GM12878 (cell line): Measurements from ENCODE around the gene METTL16. TPM values are rescaled to one million over a fixed set of nuclear protein-coding genes. Genes with fewer than 3 reads are reported as not detected.

Source experiments
- ATAC-seq: fragments of 200-7000 bp; cut with Tn5 transposase; 3 replicates; pipeline ENCODE4 v1.9.1; 2020; ENCODE audit warnings: mild to moderate bottlenecking, moderate library complexity
- Bru-seq: library from RNA; stranded (reverse); fragments of 400-500 nt; gene quantifications from one replicate; lab custom pipeline; 2021; lab: Mats Ljungman, UMichigan
- BruChase-seq, 2 experiments: library from RNA; stranded (reverse); fragments of 400-500 nt; gene quantifications; one replicate each; lab custom pipeline; 2021; lab: Mats Ljungman, UMichigan
- BruUV-seq: library from RNA; stranded (reverse); fragments of 400-500 nt; replicated peaks from 2 replicates; lab custom pipeline; 2021; lab: Mats Ljungman, UMichigan
- CTCF ChIA-PET: fragments of 300-600 bp; sonication (Branson Sonifier 250); formaldehyde crosslinking; extraction: SDS; loops from one replicate; lab custom pipeline; 2021; ENCODE audit warnings: inconsistent platforms; lab: Yijun Ruan, JAX
- POLR2A ChIA-PET: fragments of 350-600 bp; formaldehyde crosslinking; extraction: SDS; loops from one replicate; lab custom pipeline; 2021; ENCODE audit warnings: inconsistent platforms; lab: Charles Lee
- RAD21 ChIA-PET: fragments of 300-600 bp; sonication (Branson Sonifier 250); formaldehyde crosslinking; loops from one replicate; lab custom pipeline; 2023; ENCODE audit warnings: antibody characterized with exemption; ENCODE audit not compliant: unreplicated experiment; lab: Charles Lee
- SMC1A ChIA-PET: fragments of 300-600 bp; sonication (Branson Sonifier 250); formaldehyde crosslinking; loops from one replicate; lab custom pipeline; 2023; ENCODE audit not compliant: unreplicated experiment, uncharacterized antibody; lab: Charles Lee
- DNase-seq: peaks from one replicate; pipeline ENCODE4 v3.0.0-alpha.2; 2011; ENCODE audit warnings: low read depth, low spot score
- FAIRE-seq: peaks from 3 replicates; lab custom pipeline; 2011; peaks lifted over from hg19 to GRCh38; lab: Jason Lieb, UNC
- H2AFZ ChIP-seq: 2 replicates; pipeline ENCODE4 v1.6.0; 2011; ENCODE audit warnings: low read depth, low read length, control low read depth; ENCODE audit not compliant: control insufficient read depth
- H3K27ac ChIP-seq: 2 replicates; pipeline ENCODE4 v1.5.1; 2011; ENCODE audit warnings: control low read depth; ENCODE audit not compliant: control insufficient read depth, insufficient read depth
- H3K27me3 ChIP-seq, 2 experiments: replicated peaks in 1 of 2; 2 replicates each; pipeline versions ENCODE4 v1.6.0 to v1.6.1; 2011; ENCODE audit warnings: low read length in 1 of 2; ENCODE audit not compliant: control insufficient read depth in 2 of 2, insufficient read depth in 2 of 2
- H3K36me3 ChIP-seq, 2 experiments: 2 replicates each; pipeline ENCODE4 v1.5.1; 2011; ENCODE audit warnings: low read length in 1 of 2; ENCODE audit not compliant: control insufficient read depth in 2 of 2, insufficient read depth in 2 of 2
- H3K4me1 ChIP-seq: 2 replicates; pipeline ENCODE4 v1.6.1; 2011; ENCODE audit warnings: mild to moderate bottlenecking, low read length, moderate library complexity, mixed read lengths; ENCODE audit not compliant: control insufficient read depth, insufficient read depth
- H3K4me2 ChIP-seq: 2 replicates; pipeline ENCODE4 v1.6.0; 2011; ENCODE audit warnings: control low read depth; ENCODE audit not compliant: control insufficient read depth, insufficient read depth
- H3K4me3 ChIP-seq: fragments of 200-600 bp; sonication (generic); 2 replicates; pipeline ENCODE4 v1.5.1; 2016
- H3K79me2 ChIP-seq: 2 replicates; pipeline ENCODE4 v1.6.0; 2011; ENCODE audit warnings: low read length; ENCODE audit not compliant: control insufficient read depth, insufficient read depth
- H3K9ac ChIP-seq: 2 replicates; pipeline ENCODE4 v1.8.0; 2011; ENCODE audit warnings: low read length, control low read depth, mixed read lengths; ENCODE audit not compliant: control insufficient read depth, insufficient read depth
- H3K9me3 ChIP-seq: replicated peaks from 3 replicates; pipeline ENCODE4 v1.5.1; 2011; ENCODE audit warnings: mild to moderate bottlenecking, low read length; ENCODE audit not compliant: control insufficient read depth, insufficient read depth
- H4K20me1 ChIP-seq: 2 replicates; pipeline ENCODE4 v1.6.0; 2011; ENCODE audit not compliant: control insufficient read depth, insufficient read depth
- BCL11A ChIP-seq: IDR thresholded peaks from 2 replicates; pipeline ENCODE4 v1.6.1; 2011; ENCODE audit warnings: low read depth, low read length
- FOXK2 ChIP-seq: fragments of 450-650 bp; IDR thresholded peaks from 2 replicates; pipeline ENCODE4 v1.6.1; 2017; ENCODE audit warnings: mild to moderate bottlenecking, moderate library complexity
- HDGF ChIP-seq: fragments of 450-650 bp; IDR thresholded peaks from 2 replicates; pipeline ENCODE4 v1.6.1; 2016; ENCODE audit warnings: antibody characterized with exemption
- POLR2A ChIP-seq: IDR thresholded peaks from 2 replicates; pipeline ENCODE4 v1.6.1; 2011; ENCODE audit warnings: low read depth, mild to moderate bottlenecking, low read length
- RCOR1 ChIP-seq: conservative IDR thresholded peaks from 2 replicates; pipeline ENCODE4 v1.6.1; 2012; ENCODE audit warnings: low read depth, low read length, improper control_type of control experiment
- RELA ChIP-seq: fragments of 450-650 bp; IDR thresholded peaks from 2 replicates; pipeline ENCODE4 v1.8.0; 2014; ENCODE audit warnings: borderline replicate concordance; ENCODE audit not compliant: partially characterized antibody
- SP1 ChIP-seq: IDR thresholded peaks from one replicate; pipeline ENCODE4 v1.6.1; 2011; ENCODE audit warnings: low read depth, low read length
- SPI1 ChIP-seq: IDR thresholded peaks from 2 replicates; pipeline ENCODE4 v1.6.1; 2011; ENCODE audit warnings: low read depth, mild to moderate bottlenecking, low read length, moderate library complexity, borderline replicate concordance; ENCODE audit not compliant: insufficient read depth
- SRF ChIP-seq, 2 experiments: IDR thresholded peaks; 2 replicates each; pipeline ENCODE4 v1.6.1; 2011; ENCODE audit warnings: low read depth in 2 of 2, low read length in 2 of 2, mild to moderate bottlenecking in 1 of 2, moderate library complexity in 1 of 2
- WGBS: methylation state at CpG from one replicate; pipeline ENCODE4 v1.1.6; 2016; ENCODE audit warnings: low lambda C conversion rate; ENCODE audit not compliant: insufficient replicate concordance, insufficient coverage; ENCODE audit errors: missing lambda C conversion rate; 5-methylcytosine and 5-hydroxymethylcytosine counted together
- in situ Hi-C: fragments of 300-500 bp; cut with MboI; formaldehyde crosslinking; loops from 9 replicates; pipeline ENCODE4 v1.14.3; 2018; ENCODE audit warnings: mixed read lengths
- intact Hi-C: fragments of 100-400 bp; cut with micrococcal nuclease; formaldehyde crosslinking; loops from one replicate; pipeline ENCODE4 v1.14.2; 2022; ENCODE audit not compliant: unreplicated experiment
- long read RNA-seq, 2 experiments: library from polyadenylated mRNA; unstranded; transcript quantifications; one replicate each; pipeline ENCODE4 v2.0.0, GENCODE V29; 2019 to 2020
- polyA minus RNA-seq, 3 experiments: library from RNA; depleted of rRNA, polyadenylated mRNA; stranded (reverse); fragments of >200 nt; gene quantifications; 2 replicates each; pipeline ENCODE4 v1.2.3, GENCODE V29; 2011
- polyA plus RNA-seq, 11 experiments: library from polyadenylated mRNA; depleted of rRNA in 4 of 11; unstranded in 6 of 11; stranded (reverse) in 5 of 11; fragments of >200 nt; fragmentation: Nextera tagmentation in 4 of 11; fragmentation: Illumina TruSeq in 1 of 11; extraction: Ambion mirVana in 4 of 11; extraction: Trizol in 1 of 11; gene quantifications; 1 replicate in 1 of 11; 2 replicates in 10 of 11; pipeline versions ENCODE4 v1.2.1 to v1.2.3, GENCODE V29; 2011 to 2016; ENCODE audit warnings: inconsistent platforms in 2 of 11, missing spikeins in 2 of 11, low read depth in 1 of 11
- total RNA-seq, 4 experiments: library from RNA; depleted of rRNA in 3 of 4; stranded (reverse); fragments of >200 nt in 3 of 4; fragmentation: Illumina TruSeq in 1 of 4; extraction: Trizol in 1 of 4; gene quantifications; 2 replicates each; pipeline versions ENCODE4 v1.2.1 to v1.2.3, GENCODE V29; 2013 to 2021
- TF ChIP-seq, protein P1 (sequence below): IDR thresholded peaks from 2 replicates; pipeline ENCODE4 v1.6.1; 2012; ENCODE audit warnings: improper control_type of control experiment, low read depth, low read length; ENCODE audit not compliant: insufficient replicate concordance
- TF ChIP-seq, protein P2 (sequence below): IDR thresholded peaks from 2 replicates; pipeline ENCODE4 v1.6.1; 2011; ENCODE audit warnings: low read depth, low read length, improper control_type of control experiment, borderline replicate concordance

The METTL16 gene
- 106 and 120 TPM in 2 replicates for total RNA-seq (2013; cell fraction: nucleolus; rRNA removed)
- total RNA-seq (2014; rRNA removed) (22.0 and 23.5 TPM in 2 replicates), total RNA-seq (2014; rRNA removed; fragmentation: Illumina TruSeq; extraction: Trizol) (20.9 and 21.9 TPM in 2 replicates), total RNA-seq (2021) (31.3 and 34.3 TPM in 2 replicates), polyA plus RNA-seq (2011; rRNA removed) (21.1 and 22.0 TPM in 2 replicates), polyA plus RNA-seq (2014; fragmentation: Illumina TruSeq; extraction: Trizol) (24.5 and 24.6 TPM in 2 replicates), polyA plus RNA-seq (2014; fragmentation: Nextera tagmentation; extraction: Ambion mirVana) (10 to 100 TPM; 15.6 to 22.9 TPM), polyA plus RNA-seq (2014; rRNA removed) (22.3 and 25.8 TPM in 2 replicates), polyA plus RNA-seq (2016; fragmentation: Nextera tagmentation; extraction: Ambion mirVana) (10 to 100 TPM; 28.6 to 31.7 TPM), polyA minus RNA-seq (2011; rRNA and poly(A)+ RNA removed) (16.9 and 22.6 TPM in 2 replicates), Bru-seq, nascent RNA (percentile 77 among the genes with signal in this experiment), BruChase-seq, experiment 1, labeled RNA remaining after a 6-hour chase (percentile 72 among the genes with signal in this experiment), BruChase-seq, experiment 2, labeled RNA remaining after a 2-hour chase (percentile 74 among the genes with signal in this experiment)
- 15.1 TPM for polyA plus RNA-seq (2011; ENCODE audit: low read depth)
- 17.1 and 22.6 TPM in 2 replicates for polyA plus RNA-seq (2011; cell fraction: cytosol; rRNA removed)
- 14.3 and 15.3 TPM in 2 replicates for polyA plus RNA-seq (2011; cell fraction: nucleus; rRNA removed)
- polyA plus RNA-seq (2012) = 20.9 and 21.2 TPM in 2 replicates
- polyA minus RNA-seq (2011; cell fraction: cytosol; rRNA and poly(A)+ RNA removed) = 8.3 and 12.7 TPM in 2 replicates
- polyA minus RNA-seq (2011; cell fraction: nucleus; rRNA and poly(A)+ RNA removed) = 12.0 and 17.9 TPM in 2 replicates
- long read RNA-seq, experiment 1, full-length matches to known transcripts = 1 of 5 reads
- long read RNA-seq, experiment 1, partial matches to known transcripts = 3 of 5 reads
- long read RNA-seq, experiment 1, other reads (novel, unspliced or antisense) = 1 of 5 reads
- long read RNA-seq, experiment 2, full-length matches to known transcripts = 9 of 52 reads
- long read RNA-seq, experiment 2, partial matches to known transcripts = 24 of 52 reads
- long read RNA-seq, experiment 2, other reads (novel, unspliced or antisense) = 19 of 52 reads

DNA sequence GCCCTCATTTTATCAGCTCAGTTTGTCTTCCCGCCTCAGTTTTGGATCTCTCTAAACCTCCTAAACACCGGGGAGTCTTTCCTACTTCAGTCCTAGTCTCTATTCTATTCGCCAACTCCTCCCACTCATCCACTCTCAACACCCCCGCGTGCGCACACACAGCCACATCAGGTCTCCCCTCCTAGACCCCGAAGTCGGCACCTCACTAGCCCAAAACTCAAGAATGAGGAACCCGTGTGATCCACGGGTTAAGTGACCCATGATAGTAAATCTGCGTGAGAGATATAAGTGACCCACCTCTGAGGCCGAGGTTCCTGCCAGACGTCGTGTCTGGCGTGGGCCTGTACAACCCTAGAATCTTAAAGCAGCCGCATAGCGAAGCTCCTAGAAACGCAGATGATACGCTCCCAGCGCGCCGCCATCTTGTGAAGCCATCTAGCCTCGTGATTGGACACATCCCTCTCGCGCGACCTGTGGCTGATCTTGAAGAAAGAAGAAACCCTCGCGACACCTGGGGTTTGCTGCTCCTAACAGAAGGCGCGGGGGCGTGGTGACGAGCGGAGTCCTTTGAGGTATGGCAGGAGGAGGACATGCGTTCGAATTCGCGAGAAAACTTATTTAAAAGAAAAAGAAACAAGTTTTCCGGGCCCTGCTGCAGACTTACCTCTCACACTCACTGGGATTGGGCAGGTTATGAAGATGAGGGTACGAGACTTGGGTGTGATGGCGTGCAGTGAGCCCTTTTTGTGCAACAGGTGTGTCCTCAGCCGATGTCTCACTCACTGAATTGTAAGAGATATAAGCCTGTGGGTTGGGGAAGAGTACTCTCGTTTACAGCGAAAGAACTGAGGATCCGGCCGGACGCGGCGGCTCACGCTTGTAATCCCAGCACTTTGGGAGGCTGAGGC, at the start of gene METTL16:
Gene METTL16 (minus strand): TSS at position 427 of the 908 bp plus-strand sequence. CDS start 9,557 bp downstream, outside the sequence.
- H3K4me1 ChIP-seq = peaks cover 11% of the 10 kb centered on the region; the same call in 1 of the 2 replicates
- H3K4me3 ChIP-seq = peak within 1 kb of the TSS; percentile 91
- intact Hi-C loops (loop anchor here (2.0 to 5.0 kb wide), 2 partner anchors 61 to 156 kb away; no protein-coding TSS in a partner anchor), in situ Hi-C loops (no loop called here)
- ChIA-PET RAD21 (interaction anchor here (0.9 to 3.0 kb wide), 5 partner anchors 22 to 129 kb away, joined by 3 to 28 read pairs (median 4); no protein-coding TSS in a partner anchor), CTCF (interaction anchor here (1.2 to 2.2 kb wide), 4 partner anchors 20 to 129 kb away, joined by 3 to 10 read pairs (median 6); no protein-coding TSS in a partner anchor), POLR2A (interaction anchor here (0.7 to 1.8 kb wide), 5 partner anchors 12 to 199 kb away, joined by 3 to 10 read pairs (median 5); partner anchors contain the start of gene PAFAH1B1), SMC1A (interaction anchor here (0.8 to 3.1 kb wide), 8 partner anchors 12 to 248 kb away, joined by 3 to 11 read pairs (median 4); no protein-coding TSS in a partner anchor)
- no TSS peak for BruUV-seq
- H2AFZ ChIP-seq = peak within 1 kb of the TSS; percentile 99
- peak within 1 kb of the TSS; percentile 94 for H3K4me2 ChIP-seq
- peak; percentile 100 for ATAC-seq
- H3K9me3 ChIP-seq = no peaks in the 10 kb centered on the region
- no peaks in the 10 kb centered on the region for H3K36me3 ChIP-seq
- WGBS = 2% methylated on average over 49 of the region's 49 CpGs
- H3K79me2 ChIP-seq = peaks cover 33% of the 10 kb centered on the region
- DNase-seq = peak; percentile 96
- no peaks in the 10 kb centered on the region for H3K27me3 ChIP-seq
- H3K9ac ChIP-seq = peak within 1 kb of the TSS; percentile 95
- FAIRE-seq = peak; percentile 92
- H3K27ac ChIP-seq = peak within 1 kb of the TSS; percentile 94
- H4K20me1 ChIP-seq = no peaks in the 10 kb centered on the region
- TF ChIP-seq SP1 (peak; percentile 19), RCOR1 (peak; percentile 85; the same call in 1 of the 2 replicates), RELA (no peak), HDGF (no peak), POLR2A (peak; percentile 86), FOXK2 (no peak), SPI1 (peak; percentile 35; the same call in 1 of the 2 replicates), SRF (IDR thresholded peaks at IDR 0.05; ENCODE audit: low read depth in 2 of 2, low read length in 2 of 2) (no peak), BCL11A (no peak)
- TF ChIP-seq, protein P1, sequence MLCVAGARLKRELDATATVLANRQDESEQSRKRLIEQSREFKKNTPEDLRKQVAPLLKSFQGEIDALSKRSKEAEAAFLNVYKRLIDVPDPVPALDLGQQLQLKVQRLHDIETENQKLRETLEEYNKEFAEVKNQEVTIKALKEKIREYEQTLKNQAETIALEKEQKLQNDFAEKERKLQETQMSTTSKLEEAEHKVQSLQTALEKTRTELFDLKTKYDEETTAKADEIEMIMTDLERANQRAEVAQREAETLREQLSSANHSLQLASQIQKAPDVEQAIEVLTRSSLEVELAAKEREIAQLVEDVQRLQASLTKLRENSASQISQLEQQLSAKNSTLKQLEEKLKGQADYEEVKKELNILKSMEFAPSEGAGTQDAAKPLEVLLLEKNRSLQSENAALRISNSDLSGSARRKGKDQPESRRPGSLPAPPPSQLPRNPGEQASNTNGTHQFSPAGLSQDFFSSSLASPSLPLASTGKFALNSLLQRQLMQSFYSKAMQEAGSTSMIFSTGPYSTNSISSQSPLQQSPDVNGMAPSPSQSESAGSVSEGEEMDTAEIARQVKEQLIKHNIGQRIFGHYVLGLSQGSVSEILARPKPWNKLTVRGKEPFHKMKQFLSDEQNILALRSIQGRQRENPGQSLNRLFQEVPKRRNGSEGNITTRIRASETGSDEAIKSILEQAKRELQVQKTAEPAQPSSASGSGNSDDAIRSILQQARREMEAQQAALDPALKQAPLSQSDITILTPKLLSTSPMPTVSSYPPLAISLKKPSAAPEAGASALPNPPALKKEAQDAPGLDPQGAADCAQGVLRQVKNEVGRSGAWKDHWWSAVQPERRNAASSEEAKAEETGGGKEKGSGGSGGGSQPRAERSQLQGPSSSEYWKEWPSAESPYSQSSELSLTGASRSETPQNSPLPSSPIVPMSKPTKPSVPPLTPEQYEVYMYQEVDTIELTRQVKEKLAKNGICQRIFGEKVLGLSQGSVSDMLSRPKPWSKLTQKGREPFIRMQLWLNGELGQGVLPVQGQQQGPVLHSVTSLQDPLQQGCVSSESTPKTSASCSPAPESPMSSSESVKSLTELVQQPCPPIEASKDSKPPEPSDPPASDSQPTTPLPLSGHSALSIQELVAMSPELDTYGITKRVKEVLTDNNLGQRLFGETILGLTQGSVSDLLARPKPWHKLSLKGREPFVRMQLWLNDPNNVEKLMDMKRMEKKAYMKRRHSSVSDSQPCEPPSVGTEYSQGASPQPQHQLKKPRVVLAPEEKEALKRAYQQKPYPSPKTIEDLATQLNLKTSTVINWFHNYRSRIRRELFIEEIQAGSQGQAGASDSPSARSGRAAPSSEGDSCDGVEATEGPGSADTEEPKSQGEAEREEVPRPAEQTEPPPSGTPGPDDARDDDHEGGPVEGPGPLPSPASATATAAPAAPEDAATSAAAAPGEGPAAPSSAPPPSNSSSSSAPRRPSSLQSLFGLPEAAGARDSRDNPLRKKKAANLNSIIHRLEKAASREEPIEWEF = no peak
- TF ChIP-seq, protein P2, sequence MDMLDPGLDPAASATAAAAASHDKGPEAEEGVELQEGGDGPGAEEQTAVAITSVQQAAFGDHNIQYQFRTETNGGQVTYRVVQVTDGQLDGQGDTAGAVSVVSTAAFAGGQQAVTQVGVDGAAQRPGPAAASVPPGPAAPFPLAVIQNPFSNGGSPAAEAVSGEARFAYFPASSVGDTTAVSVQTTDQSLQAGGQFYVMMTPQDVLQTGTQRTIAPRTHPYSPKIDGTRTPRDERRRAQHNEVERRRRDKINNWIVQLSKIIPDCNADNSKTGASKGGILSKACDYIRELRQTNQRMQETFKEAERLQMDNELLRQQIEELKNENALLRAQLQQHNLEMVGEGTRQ = no peak
